ENCODE measurements around the gene OGFOD3. TPM values are rescaled to one million over a fixed set of nuclear protein-coding genes. Genes with fewer than 3 reads are reported as not detected.

OGFOD3 gene
- total and polyA plus RNA-seq, 2 donors from 2014 or later: 27.8 to 36.1 TPM

- intact Hi-C loops (cut with DNase I): no loop called here
- FAIRE-seq: no peak
Observed at GRCh38 chr17:82444284-82444893, 26.0 kb upstream of the OGFOD3 start.

GRCh38 chr17:82443465-82444283, 25.3 kb upstream of the OGFOD3 start:
- H3K27ac ChIP-seq (ENCODE audit: low read depth in 2 of 2, low read length in 2 of 2): no peak overlapping the region
- H3K4me1 ChIP-seq (ENCODE audit: control insufficient read depth in 2 of 3, insufficient read depth in 2 of 3, low read depth in 1 of 3, low read length in 3 of 3): no peaks in the 10 kb centered on the region
- no peak overlapping the region for H3K9ac ChIP-seq (ENCODE audit: low read length in 3 of 3)
- H3K27me3 ChIP-seq (ENCODE audit: control insufficient read depth, insufficient read depth, low read length): no peaks in the 10 kb centered on the region
- intact Hi-C loops (cut with DNase I): no loop called here
- DNase-seq (no peak), FAIRE-seq (no peak)
- no peak overlapping the region for H3K4me3 ChIP-seq (ENCODE audit: low read length in 3 of 3)
- H3K9me3 ChIP-seq (ENCODE audit: control insufficient read depth in 2 of 3, insufficient read depth in 1 of 3, low read length in 3 of 3): no peaks in the 10 kb centered on the region
- H3K36me3 ChIP-seq (ENCODE audit: control insufficient read depth in 2 of 3, insufficient read depth in 3 of 3, low read length in 3 of 3): peaks cover 0 to 5% (median 4%) of the 10 kb centered on the region in 3 donors
- no peak for TF ChIP-seq CTCF (IDR thresholded peaks at IDR 0.05; ENCODE audit: borderline replicate concordance, extremely low read depth, insufficient read depth)

More at GRCh38 chr17:82444284-82444893, 26.0 kb upstream of the OGFOD3 start:
- Histone ChIP-seq H3K4me3 (ENCODE audit: low read length in 3 of 3) (no peak overlapping the region), H3K36me3 (ENCODE audit: control insufficient read depth in 2 of 3, insufficient read depth in 3 of 3, low read length in 3 of 3) (peaks cover 0 to 5% (median 4%) of the 10 kb centered on the region in 3 donors), H3K27ac (ENCODE audit: low read depth in 2 of 2, low read length in 2 of 2) (no peak overlapping the region), H3K27me3 (ENCODE audit: control insufficient read depth, insufficient read depth, low read length) (no peaks in the 10 kb centered on the region), H3K9me3 (ENCODE audit: control insufficient read depth in 2 of 3, insufficient read depth in 1 of 3, low read length in 3 of 3) (no peaks in the 10 kb centered on the region), H3K4me1 (ENCODE audit: control insufficient read depth in 2 of 3, insufficient read depth in 2 of 3, low read depth in 1 of 3, low read length in 3 of 3) (peaks cover 0 to 4% (median 0%) of the 10 kb centered on the region in 3 donors), H3K9ac (ENCODE audit: low read length in 3 of 3) (no peak overlapping the region)
- no peak for TF ChIP-seq CTCF (IDR thresholded peaks at IDR 0.05; ENCODE audit: borderline replicate concordance, extremely low read depth, insufficient read depth)
- DNase-seq: peak in 1 of 5 donors; percentile 81

- no peak for TF ChIP-seq CTCF (IDR thresholded peaks at IDR 0.05; ENCODE audit: borderline replicate concordance, extremely low read depth, insufficient read depth)
- Histone ChIP-seq H3K9me3 (ENCODE audit: control insufficient read depth in 2 of 3, insufficient read depth in 1 of 3, low read length in 3 of 3) (no peaks in the 10 kb centered on the region), H3K36me3 (ENCODE audit: control insufficient read depth in 2 of 3, insufficient read depth in 3 of 3, low read length in 3 of 3) (peaks cover 0 to 5% (median 4%) of the 10 kb centered on the region in 3 donors), H3K4me3 (ENCODE audit: low read length in 3 of 3) (no peak overlapping the region), H3K27ac (ENCODE audit: low read depth in 2 of 2, low read length in 2 of 2) (no peak overlapping the region), H3K9ac (ENCODE audit: low read length in 3 of 3) (no peak overlapping the region), H3K4me1 (ENCODE audit: control insufficient read depth in 2 of 3, insufficient read depth in 2 of 3, low read depth in 1 of 3, low read length in 3 of 3) (no peaks in the 10 kb centered on the region), H3K27me3 (ENCODE audit: control insufficient read depth, insufficient read depth, low read length) (no peaks in the 10 kb centered on the region)
- no peak for FAIRE-seq
- DNase-seq: peak in 1 of 5 donors; percentile 40
- intact Hi-C loops (cut with DNase I): no loop called here
Observed at GRCh38 chr17:82442643-82443464, 24.5 kb upstream of the OGFOD3 start.
